GM19025 (cell line): ENCODE data around the gene MRPS17.
"Not testable (repeated sequence)": the region's sequence is repeated elsewhere in the genome, so short reads cannot be mapped to it uniquely, and the experiment has no call there.

Source experiments
- ATAC-seq: cut with Tn5 transposase; IDR thresholded peaks from one replicate; pipeline ENCODE4 v1.9.1; 2021; ENCODE audit warnings: mild to moderate bottlenecking, low read depth, moderate library complexity; ENCODE audit not compliant: unreplicated experiment

Gene MRPS17

GRCh38 chr7:55951637-55952351 is at the start of gene MRPS17:
MRPS17 (plus strand) TSS chr7:55951877; CDS start chr7:55953196, 1,319 bp downstream.
- ATAC-seq = peak; percentile 100

GRCh38 chr7:55903985-55904759 is 47.5 kb upstream of the MRPS17 start:
- ATAC-seq = peak; percentile 57

- no peak for ATAC-seq
Measured at GRCh38 chr7:55912748-55913158, 38.9 kb upstream of the MRPS17 start.

GRCh38 chr7:55917771-55918170 is 33.9 kb upstream of the MRPS17 start:
- no peak for ATAC-seq

GRCh38 chr7:55928006-55928767 is 23.5 kb upstream of the MRPS17 start:
- ATAC-seq = no peak

- ATAC-seq = no peak
Measured at GRCh38 chr7:55931421-55932151, 20.1 kb upstream of the MRPS17 start.

GRCh38 chr7:55939514-55940123 is 12.1 kb upstream of the MRPS17 start:
- ATAC-seq = no peak

GRCh38 chr7:55946545-55946944 is 5.1 kb upstream of the MRPS17 start:
- ATAC-seq = no peak

- ATAC-seq = not testable (repeated sequence)
Measured at GRCh38 chr7:55952352-55952671, 635 bp downstream of the MRPS17 start.

- no peak for ATAC-seq
Measured at GRCh38 chr7:55953707-55954475, 2.2 kb downstream of the MRPS17 start.

- no peak for ATAC-seq
Measured at GRCh38 chr7:55957190-55957589, 5.5 kb downstream of the MRPS17 start.

- no peak for ATAC-seq
Measured at GRCh38 chr7:55962014-55962413, 10.3 kb downstream of the MRPS17 start.

GRCh38 chr7:55963584-55964168 is 12.0 kb downstream of the MRPS17 start:
- no peak for ATAC-seq

GRCh38 chr7:55964261-55965099 is 12.8 kb downstream of the MRPS17 start, which contains the start of gene NIPSNAP2:
NIPSNAP2 (plus strand) TSS chr7:55964585; CDS start chr7:55964610, 25 bp downstream.
- peak; percentile 85 for ATAC-seq

- ATAC-seq = no peak
Measured at GRCh38 chr7:55965100-55965470, 13.4 kb downstream of the MRPS17 start.

- ATAC-seq = no peak
Measured at GRCh38 chr7:55965805-55966421, 14.2 kb downstream of the MRPS17 start.

- no peak for ATAC-seq
Measured at GRCh38 chr7:55966851-55967250, 15.2 kb downstream of the MRPS17 start.

GRCh38 chr7:55969391-55969790 is 17.7 kb downstream of the MRPS17 start:
- no peak for ATAC-seq
